Endothelial cell of umbilical vein (primary cell): Measurements from ENCODE around the gene ZMYND11. TPM values are rescaled to one million over a fixed set of nuclear protein-coding genes. Genes with fewer than 3 reads are reported as not detected.

Experiments used
- BruUV-seq: library from RNA; stranded (reverse); fragments of 400-500 nt; replicated peaks from 2 replicates; lab custom pipeline; 2021; lab: Mats Ljungman, UMichigan
- CTCF ChIA-PET: fragments of 300-600, 350-600 bp; sonication (Branson Sonifier 250); formaldehyde crosslinking; loops from one replicate; lab custom pipeline; 2021; ENCODE audit warnings: antibody characterized with exemption, inconsistent platforms; lab: Charles Lee
- POLR2A ChIA-PET: fragments of 300-600, 350-600 bp; sonication (Branson Sonifier 250); formaldehyde crosslinking; loops from one replicate; lab custom pipeline; 2021; ENCODE audit warnings: antibody characterized with exemption, inconsistent platforms; lab: Charles Lee
- DNase-seq: peaks from one replicate; pipeline ENCODE4 v3.0.0-alpha.2; 2011; ENCODE audit warnings: low read depth, low spot score
- FAIRE-seq: peaks from 2 replicates; lab custom pipeline; 2011; peaks lifted over from hg19 to GRCh38; lab: Jason Lieb, UNC
- H2AFZ ChIP-seq: 2 replicates; pipeline ENCODE4 v1.6.0; 2012; ENCODE audit warnings: low read depth, low read length, control low read depth, inconsistent platforms
- H3K27ac ChIP-seq: 2 replicates; pipeline ENCODE4 v1.5.1; 2011; ENCODE audit warnings: low read depth, mild to moderate bottlenecking, control low read depth, low read length, moderate library complexity; ENCODE audit not compliant: insufficient read depth
- H3K27me3 ChIP-seq, 2 experiments: 2 replicates each; pipeline versions ENCODE4 v1.6.0 to v1.6.1; 2011; ENCODE audit warnings: low read length in 2 of 2, mixed read lengths in 1 of 2; ENCODE audit not compliant: control insufficient read depth in 2 of 2, insufficient read depth in 2 of 2
- H3K36me3 ChIP-seq, 2 experiments: 2 replicates in 1 of 2; 3 replicates in 1 of 2; pipeline ENCODE4 v1.5.1; 2011; ENCODE audit warnings: low read length in 2 of 2, mild to moderate bottlenecking in 1 of 2, moderate library complexity in 1 of 2; ENCODE audit not compliant: control insufficient read depth in 2 of 2, insufficient read depth in 2 of 2; ENCODE audit errors: extremely low read depth in 1 of 2
- H3K4me1 ChIP-seq: 3 replicates; pipeline ENCODE4 v1.5.1; 2011; ENCODE audit warnings: mild to moderate bottlenecking, low read length; ENCODE audit not compliant: control insufficient read depth, insufficient read depth; ENCODE audit errors: extremely low read depth
- H3K4me2 ChIP-seq: 2 replicates; pipeline ENCODE4 v1.6.1; 2011; ENCODE audit warnings: low read length, control low read depth, mixed read lengths; ENCODE audit not compliant: insufficient read depth
- H3K4me3 ChIP-seq, 3 experiments: fragments of 200-600 bp in 1 of 3; sonication (generic), shearing (Covaris generic) in 1 of 3; replicated peaks in 1 of 3; 2 replicates each; pipeline ENCODE4 v1.5.1; 2011 to 2016; ENCODE audit warnings: control low read depth in 3 of 3, low read length in 3 of 3, mild to moderate bottlenecking in 2 of 3, inconsistent platforms in 1 of 3, low read depth in 1 of 3, moderate library complexity in 1 of 3; ENCODE audit not compliant: insufficient read depth in 1 of 3
- H3K79me2 ChIP-seq: 2 replicates; pipeline ENCODE4 v1.6.0; 2012; ENCODE audit warnings: low read length, inconsistent platforms; ENCODE audit not compliant: control insufficient read depth, insufficient read depth
- H3K9ac ChIP-seq: replicated peaks from 2 replicates; pipeline ENCODE3; 2011; ENCODE audit warnings: low read length, control low read depth; ENCODE audit not compliant: insufficient read depth; ENCODE audit errors: extremely low read depth
- H3K9me1 ChIP-seq: replicated peaks from 3 replicates; pipeline ENCODE4 v1.6.0; 2011; ENCODE audit warnings: mild to moderate bottlenecking, low read length; ENCODE audit not compliant: control insufficient read depth, insufficient read depth; ENCODE audit errors: extremely low read depth
- H3K9me3 ChIP-seq: replicated peaks from 2 replicates; pipeline ENCODE4 v1.5.1; 2012; ENCODE audit warnings: low read length, inconsistent platforms; ENCODE audit not compliant: control insufficient read depth, insufficient read depth
- H4K20me1 ChIP-seq: replicated peaks from 2 replicates; pipeline ENCODE3; 2011; ENCODE audit warnings: mild to moderate bottlenecking, low read length; ENCODE audit not compliant: control insufficient read depth, insufficient read depth; ENCODE audit errors: extremely low read depth
- EZH2 ChIP-seq: IDR thresholded peaks from 2 replicates; pipeline ENCODE4 v1.6.1; 2012; ENCODE audit warnings: borderline replicate concordance, low read depth, mild to moderate bottlenecking, moderate library complexity, low read length, inconsistent platforms; ENCODE audit not compliant: severe bottlenecking
- FOS ChIP-seq: IDR thresholded peaks from 2 replicates; pipeline ENCODE4 v1.6.1; 2011; ENCODE audit warnings: mild to moderate bottlenecking, low read length, moderate library complexity, borderline replicate concordance; ENCODE audit not compliant: insufficient read depth
- GATA2 ChIP-seq: IDR thresholded peaks from 2 replicates; pipeline ENCODE4 v1.7.0; 2011; ENCODE audit warnings: low read depth, mild to moderate bottlenecking, moderate library complexity, mixed read lengths, low read length; ENCODE audit not compliant: insufficient read length, insufficient read depth
- JUN ChIP-seq: IDR thresholded peaks from 2 replicates; pipeline ENCODE4 v1.6.1; 2011; ENCODE audit warnings: borderline replicate concordance, low read depth; ENCODE audit not compliant: insufficient read length, insufficient read depth
- MYC ChIP-seq: IDR thresholded peaks from one replicate; pipeline ENCODE4 v1.6.1; 2011; ENCODE audit warnings: mild to moderate bottlenecking, low read depth, low read length
- POLR2A ChIP-seq: IDR thresholded peaks from 2 replicates; pipeline ENCODE4 v1.6.1; 2012; ENCODE audit warnings: low read depth, mild to moderate bottlenecking, control low read depth, low read length
- POLR2AphosphoS5 ChIP-seq: IDR thresholded peaks from 2 replicates; pipeline ENCODE4 v1.6.1; 2012; ENCODE audit warnings: low read depth, mild to moderate bottlenecking, control low read depth, low read length, moderate library complexity; ENCODE audit not compliant: insufficient read depth
- dilution Hi-C: fragments of 300-500 bp; cut with MboI; formaldehyde crosslinking; loops from one replicate; pipeline ENCODE4 v1.15.0; 2019; ENCODE audit warnings: low sequenced_read_pairs; ENCODE audit not compliant: extremely low pct_ligation_motif_present
- intact Hi-C: fragments of 100-400 bp; cut with micrococcal nuclease; formaldehyde crosslinking; loops from one replicate; pipeline ENCODE4 v1.10.0; 2022
- polyA plus RNA-seq, 4 experiments: library from polyadenylated mRNA; depleted of rRNA in 3 of 4; stranded (reverse) in 3 of 4; unstranded in 1 of 4; fragments of >200 nt; gene quantifications; 2 replicates each; pipeline versions ENCODE4 v1.2.1 to v1.2.3, GENCODE V29; 2011 to 2012; ENCODE audit warnings: missing spikeins in 1 of 4
- total RNA-seq: library from RNA; stranded (reverse); gene quantifications from 2 replicates; pipeline ENCODE4 v1.2.3, GENCODE V29; 2021
- TF ChIP-seq, protein P1 (sequence below): IDR thresholded peaks from 2 replicates; pipeline ENCODE4 v1.6.1; 2011; ENCODE audit not compliant: insufficient read depth, insufficient read length
- TF ChIP-seq, protein P2 (sequence below), 2 donors: IDR thresholded peaks; 1 replicate in 1 of 2; 2 replicates in 1 of 2; pipeline ENCODE4 v1.5.1; 2011; ENCODE audit warnings: low read length in 2 of 2, mild to moderate bottlenecking in 2 of 2, moderate library complexity in 2 of 2, control low read depth in 1 of 2, inconsistent platforms in 1 of 2, low read depth in 1 of 2; ENCODE audit not compliant: insufficient read depth in 1 of 2; ENCODE audit errors: extremely low read depth in 1 of 2

The ZMYND11 gene
- total and polyA plus RNA-seq, 2 donors (not counting 3 experiments of a cell fraction or from before 2014, with no cell fraction given), result 17.0 to 56.0 TPM

DNA sequence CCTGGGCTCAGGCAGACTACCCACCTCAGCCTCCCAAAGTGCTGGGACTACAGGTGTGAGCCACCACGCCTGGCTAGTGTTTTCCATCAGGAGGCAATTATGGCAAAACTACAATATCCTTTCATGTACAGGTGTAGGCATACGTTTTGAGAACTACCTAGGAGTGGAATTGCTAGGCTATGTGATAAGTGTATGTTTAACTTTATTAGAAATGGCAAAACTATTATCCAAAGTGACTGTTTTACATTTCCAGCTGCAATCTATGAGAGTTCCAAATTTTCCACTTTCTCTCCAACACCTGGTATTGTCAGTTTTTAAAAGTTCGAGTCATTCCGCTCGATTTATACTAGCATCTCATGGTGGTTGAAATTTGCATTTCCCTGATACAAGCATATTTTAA, 59.0 kb downstream of the ZMYND11 start:
- no peak overlapping the region for H3K4me3 ChIP-seq
- H3K36me3 ChIP-seq, result peaks cover 0 to 5% of the 10 kb centered on the region in 2 experiments
- H3K9me3 ChIP-seq, result no peaks in the 10 kb centered on the region
- DNase-seq, result no peak
- H3K27me3 ChIP-seq, result no peaks in the 10 kb centered on the region
- ChIA-PET CTCF (interaction anchor here (1.2 kb wide), 1 partner anchor 12 kb away, joined by 5 read pairs; no protein-coding TSS in a partner anchor), POLR2A (no interaction called here)
- TF ChIP-seq EZH2 (no peak), FOS (no peak), POLR2A (no peak), MYC (no peak), JUN (no peak), GATA2 (no peak), POLR2AphosphoS5 (no peak)
- TF ChIP-seq, protein P1, sequence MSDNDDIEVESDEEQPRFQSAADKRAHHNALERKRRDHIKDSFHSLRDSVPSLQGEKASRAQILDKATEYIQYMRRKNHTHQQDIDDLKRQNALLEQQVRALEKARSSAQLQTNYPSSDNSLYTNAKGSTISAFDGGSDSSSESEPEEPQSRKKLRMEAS, result no peak
- TF ChIP-seq, protein P2, sequence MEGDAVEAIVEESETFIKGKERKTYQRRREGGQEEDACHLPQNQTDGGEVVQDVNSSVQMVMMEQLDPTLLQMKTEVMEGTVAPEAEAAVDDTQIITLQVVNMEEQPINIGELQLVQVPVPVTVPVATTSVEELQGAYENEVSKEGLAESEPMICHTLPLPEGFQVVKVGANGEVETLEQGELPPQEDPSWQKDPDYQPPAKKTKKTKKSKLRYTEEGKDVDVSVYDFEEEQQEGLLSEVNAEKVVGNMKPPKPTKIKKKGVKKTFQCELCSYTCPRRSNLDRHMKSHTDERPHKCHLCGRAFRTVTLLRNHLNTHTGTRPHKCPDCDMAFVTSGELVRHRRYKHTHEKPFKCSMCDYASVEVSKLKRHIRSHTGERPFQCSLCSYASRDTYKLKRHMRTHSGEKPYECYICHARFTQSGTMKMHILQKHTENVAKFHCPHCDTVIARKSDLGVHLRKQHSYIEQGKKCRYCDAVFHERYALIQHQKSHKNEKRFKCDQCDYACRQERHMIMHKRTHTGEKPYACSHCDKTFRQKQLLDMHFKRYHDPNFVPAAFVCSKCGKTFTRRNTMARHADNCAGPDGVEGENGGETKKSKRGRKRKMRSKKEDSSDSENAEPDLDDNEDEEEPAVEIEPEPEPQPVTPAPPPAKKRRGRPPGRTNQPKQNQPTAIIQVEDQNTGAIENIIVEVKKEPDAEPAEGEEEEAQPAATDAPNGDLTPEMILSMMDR (IDR thresholded peaks at IDR 0.05; ENCODE audit: extremely low read depth in 1 of 2, insufficient read depth in 1 of 2, low read depth in 1 of 2, low read length in 2 of 2), result no peak
- no peak overlapping the region for H3K4me2 ChIP-seq
- no peak overlapping the region for H2AFZ ChIP-seq
- no peak overlapping the region for H3K27ac ChIP-seq
- no peaks in the 10 kb centered on the region for H4K20me1 ChIP-seq
- H3K79me2 ChIP-seq, result peaks cover 19% of the 10 kb centered on the region
- H3K9me1 ChIP-seq, result peaks cover 2% of the 10 kb centered on the region
- dilution Hi-C loops, result no loop called here
- intact Hi-C loops, result no loop called here
- FAIRE-seq, result no peak
- peaks cover 12% of the 10 kb centered on the region for H3K4me1 ChIP-seq
- H3K9ac ChIP-seq, result no peak overlapping the region
- no TSS peak for BruUV-seq
